HG03280 (cell line): ENCODE results near the gene PLK5.

Experiments
- ATAC-seq: cut with Tn5 transposase; IDR thresholded peaks from one replicate; pipeline ENCODE4 v1.9.1; 2021; ENCODE audit warnings: mild to moderate bottlenecking, moderate library complexity; ENCODE audit not compliant: unreplicated experiment

Gene PLK5

DNA sequence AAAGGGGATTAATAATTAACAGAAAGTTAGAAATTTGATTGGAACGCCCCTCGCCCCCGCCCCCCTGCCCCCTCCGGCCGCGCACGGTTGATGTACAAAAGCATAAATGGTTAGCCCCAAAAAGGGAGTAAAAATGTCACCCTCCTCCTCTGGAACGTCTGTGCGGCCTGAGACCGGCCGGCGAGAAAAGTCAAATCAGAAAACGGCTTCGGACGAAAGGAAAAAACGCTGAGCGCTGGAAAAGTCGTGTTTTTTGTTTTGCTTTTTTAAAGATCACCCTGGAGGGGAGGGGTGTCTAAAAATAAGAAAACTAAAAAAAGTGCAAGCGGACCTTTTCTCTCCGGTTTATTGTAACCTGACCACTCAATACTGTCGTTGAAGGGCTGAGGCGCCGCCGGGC is 31.1 kb downstream of the PLK5 start:
- ATAC-seq, result no peak

DNA sequence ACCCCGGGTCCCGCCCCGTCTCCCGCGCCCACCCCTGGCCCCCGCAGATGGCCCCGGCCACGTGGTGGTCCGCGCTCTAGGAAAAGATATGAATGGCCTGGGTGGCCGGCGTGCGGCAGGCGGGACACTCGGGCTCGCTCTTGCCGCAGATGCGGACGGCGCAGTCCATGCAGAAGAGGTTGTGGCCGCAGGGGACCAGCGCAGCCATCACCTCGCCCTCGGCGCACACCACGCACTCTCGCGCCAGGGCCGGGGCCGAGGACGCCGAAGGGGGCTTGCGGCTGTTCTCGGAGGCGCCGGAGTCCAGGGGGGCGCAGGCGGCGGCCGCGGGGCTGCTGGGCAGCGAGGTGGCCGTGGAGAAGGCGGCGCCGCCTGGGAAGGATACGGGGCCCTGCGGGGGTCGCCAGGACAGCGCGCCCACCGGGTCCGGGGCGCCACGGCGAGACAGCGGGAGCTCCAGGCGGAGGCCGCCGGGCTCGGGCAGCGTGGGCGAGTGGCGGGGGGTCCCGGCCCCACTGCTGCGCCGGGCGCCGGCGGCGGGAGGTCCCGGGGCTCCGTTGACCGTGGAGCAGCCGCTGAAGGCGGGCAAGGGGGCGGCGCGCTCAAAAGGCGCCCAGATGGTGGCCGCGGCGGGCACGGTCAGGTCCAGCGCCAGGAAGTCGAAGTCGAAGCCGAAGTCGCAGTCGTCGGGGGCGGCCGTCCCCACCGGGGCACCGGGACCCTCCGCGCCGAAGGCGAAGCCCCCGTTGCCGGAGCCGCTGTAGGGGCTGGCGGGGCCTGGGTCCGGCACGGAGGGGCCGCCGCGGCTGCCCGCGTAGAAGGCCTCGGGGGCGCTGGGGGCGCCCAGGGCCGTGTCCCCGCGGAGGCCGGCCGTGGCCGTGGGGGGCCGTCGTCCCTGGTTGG is 31.9 kb downstream of the PLK5 start:
- no peak for ATAC-seq

DNA sequence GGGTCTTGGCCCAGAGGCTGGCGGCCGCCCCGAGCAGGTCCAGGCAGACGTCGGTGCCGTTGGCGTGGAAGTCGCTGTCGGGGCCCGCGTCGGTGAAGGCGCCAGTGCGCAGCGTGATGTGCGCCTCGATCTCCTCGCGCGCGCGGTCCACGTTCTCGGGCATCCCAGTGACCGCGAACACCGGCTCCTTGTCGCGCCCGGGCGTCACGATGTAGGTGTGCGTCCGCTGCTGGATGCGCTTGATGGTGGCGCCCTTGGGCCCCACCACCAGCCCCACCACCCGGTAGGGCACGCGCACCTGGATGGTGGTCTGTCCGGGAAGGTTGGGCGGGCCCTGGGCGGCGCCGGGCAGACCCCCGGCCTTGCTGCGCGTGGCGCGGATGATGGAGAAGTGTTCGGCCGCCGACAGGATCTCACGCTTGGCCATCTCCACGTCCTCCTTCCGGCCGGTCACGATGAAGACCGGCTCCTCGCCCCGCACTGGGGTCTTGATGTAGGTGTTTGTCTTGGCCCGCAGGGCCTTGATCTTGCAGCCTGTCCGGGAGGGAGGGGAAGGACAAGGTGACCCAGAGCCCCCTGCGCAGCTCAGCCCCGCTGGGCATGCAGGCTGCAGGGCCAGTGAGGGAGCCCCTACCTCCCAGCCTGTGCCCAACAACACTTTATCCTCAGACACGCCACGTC is 32.7 kb downstream of the PLK5 start:
- ATAC-seq, result no peak

DNA sequence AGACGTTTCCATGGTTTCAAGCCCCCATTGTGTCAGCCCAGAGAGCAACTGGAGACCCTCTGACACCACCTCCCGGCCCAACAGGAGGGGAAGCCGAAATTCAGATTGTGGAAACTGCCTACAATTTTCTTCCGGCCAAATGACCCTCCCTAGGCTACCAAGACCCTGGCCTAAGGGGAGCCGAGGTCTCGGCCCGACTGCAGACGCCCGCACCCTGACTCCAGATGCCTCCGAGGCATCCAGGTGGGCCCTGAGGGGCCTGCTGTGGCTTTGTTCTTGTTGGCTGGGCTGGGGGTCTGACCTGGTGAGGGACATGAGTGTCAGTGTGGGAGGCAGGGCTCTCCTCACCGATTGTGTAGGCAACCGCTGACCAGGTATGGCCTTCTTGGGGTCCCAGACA is 34.7 kb downstream of the PLK5 start:
- no peak for ATAC-seq

DNA sequence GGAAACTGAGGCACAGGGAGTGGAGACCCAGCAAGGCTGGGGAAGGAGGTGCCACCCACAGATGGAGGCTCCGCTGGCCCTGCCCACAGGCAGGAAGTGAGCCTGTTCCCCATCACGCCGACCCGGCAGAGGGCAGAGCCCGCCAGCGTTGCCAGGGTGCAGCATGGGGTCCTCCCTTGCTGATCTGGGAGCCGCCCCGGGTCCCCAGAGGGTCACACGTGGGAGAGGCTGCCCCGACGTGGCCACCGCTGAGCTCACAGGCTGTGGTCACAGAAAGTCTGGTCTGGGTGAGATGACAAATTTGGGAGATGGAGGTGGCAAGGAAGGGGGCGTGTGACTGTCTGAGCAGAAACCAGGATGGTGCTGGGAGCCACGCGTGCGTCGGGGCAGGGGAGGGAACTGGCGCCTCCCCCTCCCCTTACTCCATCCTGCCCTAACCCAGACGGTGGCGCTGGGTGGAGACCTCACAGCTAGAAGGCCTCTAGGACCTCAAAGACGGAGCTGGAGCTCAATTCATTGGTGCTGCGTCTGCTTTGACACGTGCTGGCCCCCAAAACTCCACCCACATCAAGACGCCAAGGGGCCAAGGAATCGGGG is 36.5 kb downstream of the PLK5 start:
- no peak for ATAC-seq

DNA sequence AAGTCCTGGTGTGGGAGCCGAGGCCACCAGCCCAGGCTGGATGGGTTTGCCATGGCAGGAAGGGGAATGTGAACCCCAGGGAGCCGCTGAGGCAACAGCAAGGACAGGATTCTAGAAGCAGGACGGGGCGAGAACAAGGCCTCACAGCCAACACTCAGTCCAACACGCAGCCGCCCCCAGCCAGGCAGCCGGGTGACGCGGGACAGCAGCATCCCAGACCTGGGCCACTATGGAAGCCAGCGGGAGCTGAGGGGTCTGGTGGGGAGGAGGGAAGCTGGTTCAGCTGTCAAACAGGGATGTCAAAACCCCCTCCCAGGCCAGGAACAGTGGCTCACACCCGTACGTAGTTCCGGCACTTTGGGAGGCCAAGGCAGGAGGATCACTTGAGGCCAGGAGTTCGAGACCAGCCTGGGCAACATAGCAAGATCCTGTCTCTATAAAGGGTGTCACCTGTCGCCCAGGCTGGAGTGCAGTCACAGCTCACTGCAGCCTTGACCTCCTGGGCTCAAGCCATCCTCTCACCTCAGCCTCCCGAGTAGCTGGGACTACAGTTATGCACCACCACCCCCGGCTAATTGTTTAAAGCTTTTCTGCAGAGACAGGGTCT is 37.5 kb downstream of the PLK5 start:
- no peak for ATAC-seq

DNA sequence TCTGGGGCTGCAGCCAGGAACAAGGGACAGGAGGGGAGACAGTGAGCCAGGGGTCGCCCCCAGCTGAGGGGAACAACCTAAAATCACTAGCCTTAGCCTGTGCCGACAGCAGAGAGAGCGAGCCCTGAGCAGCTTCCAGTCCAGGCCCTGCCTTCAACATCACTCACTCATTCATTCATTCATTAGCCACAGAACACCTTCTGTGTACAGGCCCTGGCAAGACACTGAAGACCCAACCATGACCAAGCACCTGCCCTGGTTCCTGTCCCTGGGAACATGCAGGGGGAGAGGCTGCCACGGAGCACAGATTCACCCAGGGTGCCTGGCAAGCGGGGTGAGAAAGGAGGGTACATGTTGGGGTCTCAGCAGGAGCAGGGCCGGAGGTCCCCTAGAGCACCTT is 39.4 kb downstream of the PLK5 start:
- no peak for ATAC-seq

DNA sequence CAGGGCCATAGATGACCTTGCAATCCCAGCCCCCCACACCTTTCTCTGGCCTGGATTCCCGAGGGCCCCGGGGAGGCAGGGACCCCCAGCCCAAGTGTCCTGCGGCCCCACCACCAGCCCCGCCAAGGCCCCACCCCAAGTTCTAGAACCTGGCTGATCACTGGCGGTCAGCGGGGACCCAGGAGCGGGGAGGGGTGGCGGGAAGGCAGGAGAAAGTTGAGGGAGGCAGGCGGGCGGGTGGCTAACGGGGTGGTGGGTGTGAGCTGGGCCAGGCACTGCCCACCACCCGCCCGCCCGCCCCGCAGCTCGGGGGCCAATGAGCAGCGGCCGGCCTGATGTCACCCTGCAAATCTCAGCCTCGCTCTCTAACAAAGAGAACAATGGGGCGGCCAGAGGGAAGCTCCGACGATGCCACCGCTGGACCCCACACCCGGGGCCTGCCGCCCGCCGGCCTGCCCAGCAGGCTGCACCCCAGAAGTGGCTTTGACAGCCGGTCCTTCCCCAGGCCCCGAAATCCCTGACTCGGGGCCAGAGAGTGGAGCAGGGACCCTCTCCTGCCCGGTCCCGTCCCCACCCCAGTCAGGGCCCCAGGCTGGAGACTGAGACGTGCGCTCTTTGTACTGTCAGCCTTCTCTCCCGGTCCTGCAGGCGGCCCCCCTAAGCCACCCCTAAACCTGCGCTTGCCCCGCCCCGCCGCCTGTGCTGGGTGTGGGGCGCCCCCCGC is 42.7 kb downstream of the PLK5 start:
- no peak for ATAC-seq

DNA sequence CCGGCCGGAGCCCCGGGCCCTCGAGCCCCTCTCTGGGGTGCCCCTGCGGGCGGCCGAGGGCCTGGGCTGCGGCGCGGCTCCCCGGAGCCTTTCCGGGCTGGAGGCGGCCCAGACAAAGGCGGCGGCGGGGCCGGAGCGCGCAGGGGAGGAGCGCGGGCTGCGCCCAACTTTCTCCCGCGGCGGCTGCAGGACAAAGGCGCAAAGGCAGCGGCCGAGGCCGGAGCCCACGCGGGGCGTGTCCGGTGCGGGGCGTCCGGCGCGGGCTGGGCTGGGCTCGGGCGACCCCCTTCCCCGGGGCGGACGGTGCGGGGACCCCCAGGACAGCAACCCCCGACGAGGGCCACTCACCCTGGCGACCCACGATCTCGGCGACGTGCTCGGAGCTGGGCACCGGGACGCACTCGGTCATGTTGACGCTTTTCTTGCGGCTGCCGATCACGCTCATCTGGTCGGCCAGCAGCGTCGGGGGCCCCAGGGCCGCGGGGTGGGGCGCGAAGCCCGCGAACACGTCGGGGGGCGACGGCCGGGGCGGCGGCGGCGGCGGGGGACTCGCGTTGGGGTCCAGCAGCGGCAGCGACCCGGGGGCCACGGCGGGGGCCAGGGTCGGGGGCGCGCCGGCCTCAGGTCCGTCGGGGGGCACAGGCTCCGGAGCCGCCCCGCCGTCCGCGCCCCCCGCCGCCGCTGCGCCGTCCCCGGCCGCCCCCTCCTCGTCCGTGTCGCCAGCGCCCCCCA is 43.4 kb downstream of the PLK5 start:
- no peak for ATAC-seq

DNA sequence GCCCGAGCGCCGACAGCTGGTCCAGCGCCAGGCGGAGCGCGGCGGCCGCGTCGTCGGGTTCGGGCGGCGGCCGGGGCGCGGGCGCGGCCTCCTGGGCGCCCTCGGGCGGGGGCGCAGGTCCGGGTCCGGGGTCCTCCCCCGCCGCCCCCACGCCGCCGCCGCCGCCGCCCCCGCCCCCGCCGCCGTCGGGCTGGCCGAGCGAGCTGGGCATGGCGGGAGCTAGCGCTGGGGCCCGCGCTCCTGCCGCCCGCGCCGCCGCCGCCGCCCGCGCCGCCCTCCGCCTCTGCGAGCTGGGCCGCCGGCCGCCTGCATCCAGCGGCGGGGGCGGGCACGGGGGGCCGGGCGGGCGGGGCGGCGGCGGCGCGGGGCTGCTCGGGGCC is 44.0 kb downstream of the PLK5 start:
- peak; percentile 28 for ATAC-seq

DNA sequence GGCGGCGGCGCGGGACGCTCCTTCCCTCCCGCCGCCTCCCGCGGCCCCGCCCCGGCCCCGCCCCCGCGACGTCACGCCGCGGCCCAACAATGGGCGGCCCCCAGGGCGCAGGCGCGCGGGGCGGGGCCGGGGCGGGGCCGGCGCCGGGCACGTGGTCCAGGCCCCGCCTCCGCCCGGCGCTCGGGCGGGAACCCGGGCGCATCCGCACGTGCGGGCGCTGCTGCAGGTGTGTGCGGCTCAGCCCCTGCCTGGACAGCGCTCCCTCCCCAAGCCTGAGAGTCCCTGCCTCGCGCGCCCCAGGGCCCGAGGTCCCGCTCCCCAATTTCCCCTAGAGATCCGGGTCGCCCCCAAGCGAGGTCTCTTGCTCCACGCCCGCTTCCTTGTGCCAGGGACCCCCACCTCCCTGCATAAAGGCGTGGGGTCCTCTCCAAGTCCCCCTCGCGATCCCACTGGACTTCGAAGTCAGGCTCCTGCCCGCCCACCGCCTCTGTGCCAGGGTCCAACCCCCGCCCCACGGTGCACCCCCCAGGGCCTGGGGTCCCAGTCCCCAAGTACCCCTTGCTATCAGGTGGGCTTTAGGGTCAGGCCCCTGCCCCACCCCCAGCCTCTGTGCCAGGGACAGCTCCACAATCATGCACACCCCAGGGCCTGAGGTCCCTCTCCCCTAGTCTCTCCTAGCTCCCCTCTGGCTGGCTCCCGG is 44.6 kb downstream of the PLK5 start, which contains the start of gene MEX3D:
Gene MEX3D (minus strand): TSS at position 6 of the 700 bp plus-strand sequence. CDS start 267 bp downstream, outside the sequence.
- peak; percentile 70 for ATAC-seq

DNA sequence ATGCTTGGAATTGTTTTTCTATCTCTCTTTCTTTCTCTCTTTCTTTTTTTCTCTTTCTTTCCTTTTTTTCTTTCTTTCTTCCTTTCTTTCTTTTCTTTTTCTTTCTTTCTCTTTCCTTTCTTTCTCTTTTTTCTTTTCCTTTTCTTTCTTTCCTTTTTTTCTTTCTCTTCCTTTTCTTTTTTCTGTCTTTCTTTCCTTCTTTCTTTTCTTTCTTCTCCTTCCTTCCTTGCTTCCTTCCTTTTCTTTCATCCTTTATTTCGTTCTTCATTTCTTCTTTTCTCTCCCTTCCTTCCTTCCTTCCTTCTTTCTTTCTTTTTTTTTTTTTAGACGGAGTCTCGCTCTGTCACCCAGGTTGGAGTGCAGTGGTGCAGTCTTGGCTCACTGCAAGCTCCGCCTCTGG is 46.1 kb downstream of the PLK5 start:
- ATAC-seq, result no peak

DNA sequence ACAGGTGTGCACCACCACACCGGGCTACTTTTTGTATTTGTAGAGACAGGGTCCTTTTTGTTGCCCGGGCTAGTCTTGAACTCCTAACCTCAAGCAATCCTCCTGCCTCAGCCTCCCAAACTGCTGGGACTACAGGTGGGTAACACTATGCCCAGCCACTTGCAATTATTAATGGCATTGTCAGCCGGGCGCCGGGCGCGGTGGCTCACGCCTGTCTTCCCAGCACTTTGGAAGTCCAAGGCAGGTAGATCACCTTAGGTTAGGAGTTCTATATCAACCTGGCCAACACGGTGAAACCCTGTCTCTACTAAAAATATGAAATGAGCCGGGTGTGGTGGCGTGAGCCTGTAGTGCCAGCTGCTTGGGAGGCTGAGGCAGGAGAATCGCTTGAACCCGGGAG is 47.0 kb downstream of the PLK5 start:
- ATAC-seq, result no peak

DNA sequence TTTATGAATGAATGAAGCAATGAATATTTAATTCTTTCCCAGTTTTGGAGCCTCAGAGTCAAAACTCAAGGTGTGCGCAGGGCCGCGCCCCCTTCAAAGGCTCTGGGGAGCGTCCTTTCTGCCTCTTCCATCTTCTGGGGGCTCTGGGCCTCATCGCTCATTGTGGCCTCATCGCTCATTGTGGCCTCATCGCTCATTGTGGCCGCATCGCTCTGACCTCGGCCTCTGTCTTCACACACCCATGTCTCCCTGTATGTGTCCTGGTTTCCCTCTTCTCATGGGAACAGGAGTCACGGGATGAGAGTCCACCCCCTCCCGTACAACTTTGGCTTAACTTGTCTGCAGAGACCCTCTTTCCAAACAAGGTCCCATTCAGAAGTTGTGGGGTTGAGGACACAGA is 47.5 kb downstream of the PLK5 start:
- ATAC-seq, result no peak

DNA sequence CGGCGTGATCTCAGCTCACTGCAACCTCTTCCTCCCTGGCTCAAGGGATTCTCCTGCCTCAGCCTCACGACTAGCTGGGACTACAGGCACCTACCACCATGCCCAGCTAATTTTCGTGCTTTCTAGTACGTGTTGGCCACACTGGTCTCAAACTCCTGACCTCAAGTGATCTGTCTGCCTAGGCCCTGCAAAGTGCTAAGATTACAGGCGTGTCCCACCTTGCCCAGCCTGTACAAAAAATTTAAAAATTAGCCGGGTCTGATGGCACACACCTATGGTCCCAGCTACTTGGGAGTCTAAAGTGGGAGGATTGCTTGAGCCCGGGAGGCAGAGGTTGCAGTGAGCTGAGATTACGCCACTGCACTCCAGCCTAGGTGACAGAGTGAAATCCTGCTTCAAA is 48.9 kb downstream of the PLK5 start:
- no peak for ATAC-seq

DNA sequence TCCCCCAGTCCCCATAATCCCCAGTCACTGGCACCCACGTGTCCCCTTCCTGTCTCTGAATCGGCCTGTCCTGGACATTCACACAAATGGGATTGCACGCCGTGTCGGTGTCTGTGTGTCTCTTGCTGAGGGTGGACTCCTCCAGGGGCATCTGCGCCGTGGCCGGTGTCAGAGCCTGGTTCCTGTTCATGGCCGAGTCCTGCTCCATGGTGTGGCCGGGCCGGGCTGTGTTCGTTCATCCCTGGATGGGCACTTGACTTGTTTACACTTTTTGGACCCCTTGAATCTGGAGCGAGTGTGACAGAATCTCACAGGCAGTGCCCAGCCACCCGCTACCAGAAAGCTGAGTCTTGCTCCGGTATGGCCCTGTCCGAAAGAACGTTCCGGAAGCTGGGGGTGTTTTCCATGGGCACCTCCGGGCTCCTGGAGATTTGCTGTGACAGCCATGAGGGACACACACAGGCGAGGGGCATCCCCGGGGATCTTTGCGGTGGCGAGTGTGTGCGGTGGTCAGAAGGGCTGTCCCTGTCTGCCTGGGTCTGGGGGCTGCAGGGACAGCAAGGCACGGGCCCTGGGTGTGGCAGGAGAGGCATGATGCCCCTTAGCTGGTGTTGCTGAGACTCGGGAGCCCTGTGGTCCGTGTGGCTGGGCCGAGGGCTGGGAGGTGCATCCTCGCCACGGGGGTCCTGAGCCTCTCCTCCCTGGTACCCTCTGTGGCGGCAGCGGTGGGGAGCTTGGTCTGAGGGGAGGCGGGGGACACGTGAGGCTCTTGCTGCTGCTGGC is 50.7 kb downstream of the PLK5 start:
- ATAC-seq, result no peak

DNA sequence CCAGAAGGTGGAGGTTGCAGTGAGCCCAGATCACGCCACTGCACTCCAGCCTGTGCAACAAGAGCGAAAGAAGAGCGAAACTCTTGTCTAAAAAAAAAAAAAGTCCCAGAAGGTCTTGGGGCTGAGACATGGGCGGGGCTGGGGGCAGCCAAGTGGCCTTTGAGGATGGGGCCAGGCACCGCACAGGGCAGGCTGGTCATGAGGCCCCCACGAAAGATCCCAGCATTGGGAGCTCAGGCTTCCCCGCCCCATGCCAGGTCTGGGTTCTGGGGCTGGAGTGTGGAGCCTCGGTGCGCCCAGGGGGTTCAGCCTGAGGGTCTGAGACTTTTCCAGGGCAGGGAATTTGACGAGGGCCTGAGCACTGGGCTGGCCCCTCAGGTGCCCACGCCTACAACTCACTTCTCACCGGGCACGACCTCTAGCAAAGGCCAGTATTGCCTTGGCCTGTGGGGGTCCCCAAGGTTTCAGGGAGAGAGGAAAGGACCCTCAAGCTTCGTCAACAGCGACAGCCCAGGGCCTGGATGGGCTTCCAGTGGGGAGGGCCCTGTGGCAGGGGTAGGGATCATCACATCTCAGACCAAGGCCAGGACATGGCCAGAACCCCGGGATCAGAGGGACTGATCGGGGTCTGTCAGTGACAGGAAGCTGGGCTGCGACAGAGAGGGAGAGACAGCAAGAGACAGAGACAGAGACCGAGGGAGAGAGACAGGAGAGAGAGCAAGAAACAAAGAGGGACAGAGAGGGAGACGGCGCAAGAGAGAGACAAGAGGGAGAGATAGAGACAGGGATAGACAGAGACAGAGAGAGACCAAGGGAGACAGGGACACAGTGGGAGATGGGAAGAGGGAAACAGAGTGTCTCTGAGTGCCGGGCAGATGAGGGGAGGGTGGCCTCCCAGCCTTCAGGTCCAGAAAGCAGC is 51.7 kb downstream of the PLK5 start:
- ATAC-seq, result no peak
